ENCODE results near the gene RENBP.

RENBP gene

DNA sequence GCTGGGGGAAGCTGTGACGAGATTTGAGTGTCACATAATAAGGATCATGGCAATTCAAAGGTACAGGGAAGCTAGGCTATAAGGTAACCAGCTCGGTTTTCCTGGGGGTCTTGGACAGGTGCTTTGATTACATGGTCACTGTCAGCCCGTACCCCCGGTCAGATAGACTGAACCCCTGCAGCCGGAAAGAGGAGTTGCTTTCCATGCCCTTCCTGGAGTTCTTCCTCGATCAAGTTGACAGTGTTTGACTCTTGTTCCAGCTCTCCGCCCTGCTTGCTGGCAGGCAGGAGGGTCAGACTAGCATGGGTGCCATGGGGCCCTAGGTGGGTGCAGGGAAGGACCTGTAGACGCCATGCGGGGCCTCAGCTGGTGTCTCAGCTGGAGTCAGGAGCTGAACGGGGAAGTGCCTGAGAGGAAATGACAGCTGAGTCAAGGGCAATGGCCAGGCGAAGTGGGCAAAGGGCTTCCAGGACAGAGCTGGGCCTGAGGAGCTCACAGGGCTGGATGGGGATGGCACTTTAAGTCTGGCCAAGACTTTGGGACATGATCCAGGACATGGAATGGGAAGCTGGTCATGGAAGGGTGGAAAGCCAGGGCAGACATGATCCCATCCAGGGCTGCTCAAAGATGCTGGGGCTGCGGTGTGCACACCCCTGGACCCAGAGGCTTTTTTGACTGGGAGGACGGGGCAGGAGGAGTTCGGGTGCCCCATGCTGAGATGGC, 29.7 kb upstream of the RENBP start:
- Mint-ChIP-seq H3K27ac (peak overlapping the region; percentile 93), H3K4me3 (peak overlapping the region; percentile 97), H3K9me3 (no peaks in the 10 kb centered on the region), H3K4me1 (peaks cover 15% of the 10 kb centered on the region), H3K36me3 (peaks cover 37% of the 10 kb centered on the region)
- no peak for ATAC-seq
- peak in 1 of 2 donors; percentile 52 for DNase-seq (ENCODE audit: low spot score in 2 of 2)

DNA sequence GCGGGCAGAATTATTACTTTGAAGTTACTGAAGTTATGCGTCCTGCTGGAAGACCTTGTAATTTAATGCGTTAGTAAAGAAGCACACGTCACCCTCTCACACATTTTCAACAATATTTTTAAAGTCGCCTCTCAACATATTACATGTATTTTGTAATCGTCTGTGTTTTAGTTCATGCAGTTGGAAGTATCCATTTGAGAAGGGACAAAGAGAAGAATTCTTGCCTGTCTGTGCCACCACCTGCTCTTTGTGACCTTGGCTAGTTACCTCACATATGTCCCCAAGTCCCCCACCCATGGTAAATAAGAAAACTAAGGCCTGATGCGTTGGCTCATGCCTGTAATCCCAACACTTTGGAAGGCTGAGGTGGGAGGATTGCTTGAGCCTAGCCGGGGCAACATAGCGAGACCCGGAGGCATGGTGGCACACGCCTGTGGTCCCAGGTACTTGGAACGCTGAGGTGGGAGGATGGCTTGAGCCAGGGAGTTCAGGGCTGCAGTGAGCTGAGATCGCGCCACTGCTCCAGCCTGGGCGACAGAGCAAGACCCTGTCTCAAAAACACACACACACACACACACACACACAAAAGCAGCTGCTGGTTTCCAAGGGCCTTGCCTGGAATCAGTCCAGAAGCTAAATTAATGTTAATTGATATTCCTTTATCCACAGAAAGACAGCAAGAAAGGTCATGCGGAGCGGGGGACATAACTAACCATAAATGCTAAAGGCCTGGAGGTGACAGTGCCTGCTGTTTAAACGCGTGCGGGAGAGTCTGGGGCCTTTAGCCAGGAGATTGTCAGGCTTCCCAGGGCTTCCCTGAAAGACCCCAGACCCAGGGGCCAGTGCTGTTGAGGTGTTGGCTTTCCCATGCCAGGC, 28.9 kb upstream of the RENBP start:
- peak overlapping the region; percentile 97 for H3K4me3 Mint-ChIP-seq
- peak in 1 of 2 donors; percentile 54 for DNase-seq (ENCODE audit: low spot score in 2 of 2)
- ATAC-seq: no peak
- peak overlapping the region; percentile 93 for H3K27ac Mint-ChIP-seq
- peaks cover 16% of the 10 kb centered on the region for H3K4me1 Mint-ChIP-seq
- H3K9me3 Mint-ChIP-seq: no peaks in the 10 kb centered on the region
- peaks cover 45% of the 10 kb centered on the region for H3K36me3 Mint-ChIP-seq

DNA sequence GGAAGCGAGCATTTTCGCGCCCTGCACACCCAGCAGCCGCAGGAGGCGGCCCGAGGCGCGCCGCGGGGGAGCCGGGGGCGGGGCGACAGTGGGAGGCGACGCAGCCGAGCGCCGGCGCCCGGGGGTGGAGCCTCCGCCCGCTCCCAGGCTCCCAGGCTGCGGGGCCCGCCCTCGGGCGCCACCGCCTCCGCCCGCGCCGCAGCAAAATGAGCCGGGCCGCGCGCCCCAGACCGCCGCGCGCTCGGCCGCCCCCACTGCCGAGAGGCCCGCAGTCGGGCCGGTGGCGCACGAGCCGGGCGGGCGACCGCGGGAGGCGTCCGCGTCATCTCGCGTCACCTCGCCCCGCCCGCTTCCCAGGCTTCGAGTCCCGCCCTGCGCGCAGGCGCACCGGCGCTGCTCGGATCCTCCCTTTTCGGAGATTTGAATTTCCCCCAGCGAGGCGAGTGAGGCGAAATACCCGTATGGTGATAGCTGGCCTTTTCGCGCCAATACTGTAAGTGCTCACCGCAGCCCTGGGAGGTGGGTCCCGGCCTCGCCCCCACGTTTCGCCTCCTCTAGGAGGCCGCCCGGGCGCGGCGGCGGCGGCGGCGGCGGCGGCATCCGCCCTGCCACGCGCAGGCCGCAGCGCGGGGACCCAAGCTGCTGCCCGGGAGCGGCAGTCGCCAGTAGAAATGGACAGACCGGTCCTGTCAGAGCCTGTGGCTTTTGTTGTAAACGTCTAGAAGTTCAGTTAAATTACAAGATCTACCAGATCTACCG, 28.1 kb upstream of the RENBP start, which contains the start of gene TMEM187:
Gene TMEM187 (plus strand): TSS at position 387 of the 759 bp plus-strand sequence. CDS start 9,309 bp downstream, outside the sequence.
- ATAC-seq: peak; percentile 71
- peak within 1 kb of the TSS; percentile 97 for H3K4me3 Mint-ChIP-seq
- H3K4me1 Mint-ChIP-seq: peaks cover 24% of the 10 kb centered on the region
- H3K36me3 Mint-ChIP-seq: peaks cover 53% of the 10 kb centered on the region
- H3K9me3 Mint-ChIP-seq: no peaks in the 10 kb centered on the region
- H3K27ac Mint-ChIP-seq: peak within 1 kb of the TSS; percentile 100
- peak; percentile 71 to 90 for DNase-seq (ENCODE audit: low spot score in 2 of 2)

DNA sequence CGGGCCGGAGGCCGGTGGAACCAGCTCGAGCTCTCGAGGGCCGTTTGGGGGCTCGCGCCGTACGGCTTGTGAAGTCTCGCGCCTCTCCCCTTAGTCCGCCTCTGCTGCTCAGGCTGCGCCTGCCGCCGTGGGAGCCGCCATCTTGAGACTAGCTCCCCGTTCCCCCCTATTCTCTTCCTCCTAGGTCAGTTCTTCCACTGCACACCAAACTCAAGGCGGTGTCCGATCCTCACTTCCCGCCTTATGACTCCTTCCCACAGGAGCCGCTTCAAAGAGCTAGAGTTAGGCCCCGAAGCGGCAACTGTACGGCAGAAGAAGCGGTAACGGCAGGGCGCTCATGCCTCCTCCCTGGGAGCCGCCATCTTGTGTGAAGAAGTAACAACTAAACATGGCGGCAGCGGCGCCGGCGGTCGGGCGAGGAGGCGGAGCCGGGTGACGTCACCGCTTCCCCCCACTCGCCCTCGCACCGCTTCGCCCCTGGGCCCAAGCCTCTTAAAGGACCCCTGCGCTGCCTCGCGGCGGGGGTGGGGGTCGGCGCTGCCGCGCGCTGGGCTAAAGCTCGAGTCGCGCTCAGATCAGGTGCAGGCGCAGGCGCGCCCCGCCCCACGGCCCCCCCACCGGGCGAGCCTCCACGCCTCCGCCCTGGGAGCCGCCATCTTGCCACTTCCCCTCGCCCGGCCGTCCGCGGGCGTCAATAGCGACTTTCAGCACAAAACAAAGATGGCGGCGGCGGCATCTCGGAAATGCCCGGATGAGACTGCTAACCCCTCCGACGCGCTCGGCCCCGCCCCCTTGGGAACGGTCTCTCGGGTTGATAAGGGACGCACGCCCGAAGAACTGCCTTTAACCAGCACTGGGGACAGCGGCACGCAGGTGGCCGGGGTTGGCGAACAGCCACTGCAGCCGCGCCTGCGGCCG, 27.3 kb upstream of the RENBP start, which contains the start of gene HCFC1:
Gene HCFC1 (minus strand): TSS at position 369 of the 918 bp plus-strand sequence. CDS start 978 bp downstream, outside the sequence.
- Mint-ChIP-seq H3K9me3 (no peaks in the 10 kb centered on the region), H3K4me1 (peaks cover 33% of the 10 kb centered on the region), H3K27ac (peak within 1 kb of the TSS; percentile 100), H3K4me3 (peak within 1 kb of the TSS; percentile 97), H3K36me3 (peaks cover 62% of the 10 kb centered on the region)
- ATAC-seq (peak; percentile 58), DNase-seq (ENCODE audit: low spot score in 2 of 2) (peak; percentile 73 to 93)

DNA sequence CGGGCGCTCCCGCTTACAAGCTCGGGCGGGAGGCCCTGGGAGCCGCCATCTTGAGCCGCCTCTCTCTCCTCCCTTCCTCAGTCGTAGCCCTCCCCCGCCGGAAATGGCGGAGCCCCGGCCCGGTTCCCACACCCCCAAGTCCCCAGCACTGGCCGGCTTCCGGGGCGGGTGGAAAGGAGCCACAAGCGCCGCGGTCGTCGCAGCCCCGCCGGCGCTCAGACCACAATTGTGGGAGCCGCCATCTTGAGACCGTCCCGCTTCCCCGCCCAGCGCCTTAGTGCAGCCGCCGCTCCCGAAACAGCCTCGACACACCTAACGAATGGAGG, 26.6 kb upstream of the RENBP start:
- peaks cover 68% of the 10 kb centered on the region for H3K36me3 Mint-ChIP-seq
- DNase-seq (ENCODE audit: low spot score in 2 of 2) (peak; percentile 62 to 89), ATAC-seq (peak; percentile 63)
- peak overlapping the region; percentile 100 for H3K27ac Mint-ChIP-seq
- peaks cover 39% of the 10 kb centered on the region for H3K4me1 Mint-ChIP-seq
- H3K4me3 Mint-ChIP-seq: peak overlapping the region; percentile 97
- H3K9me3 Mint-ChIP-seq: no peaks in the 10 kb centered on the region

DNA sequence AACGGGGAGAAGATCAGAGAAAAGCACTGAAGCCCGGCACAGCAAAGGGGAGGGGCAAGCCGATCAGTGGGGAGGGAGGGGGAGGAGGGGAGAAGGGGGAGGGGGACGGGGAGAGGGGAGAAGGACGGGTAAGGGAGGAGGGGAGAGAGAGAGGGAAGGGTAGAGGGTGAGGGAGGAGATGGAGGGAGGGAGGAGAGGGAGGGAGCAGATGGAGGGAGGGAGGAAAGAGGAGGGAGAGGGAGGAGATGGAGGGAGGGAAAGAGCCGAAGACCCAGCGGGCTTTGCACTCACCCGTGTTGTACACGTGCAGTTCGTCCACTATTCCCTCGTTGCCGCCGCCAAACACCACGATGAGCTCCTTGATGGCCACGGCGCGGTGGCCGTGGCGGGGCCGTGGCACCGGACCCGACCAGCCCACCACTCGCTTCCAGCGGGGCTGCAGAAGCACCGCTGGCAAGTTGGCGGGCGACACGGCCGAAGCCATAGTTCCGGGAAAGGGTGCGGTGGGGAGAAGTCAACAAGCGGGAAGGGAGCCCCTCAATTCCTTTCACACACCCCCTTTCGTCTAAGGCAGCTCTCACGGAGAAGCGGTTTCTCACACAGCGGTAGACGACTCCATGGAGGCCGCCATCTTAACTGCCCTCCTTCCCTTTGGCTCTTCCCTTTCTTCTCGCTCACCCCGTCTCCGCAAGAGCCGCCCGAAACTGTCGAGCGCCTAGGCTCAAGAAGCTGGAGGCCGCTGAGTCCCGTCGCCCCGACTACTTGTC, 26.1 kb upstream of the RENBP start:
- Mint-ChIP-seq H3K27ac (peak overlapping the region; percentile 100), H3K4me1 (peaks cover 40% of the 10 kb centered on the region), H3K4me3 (peak overlapping the region; percentile 97), H3K9me3 (no peaks in the 10 kb centered on the region), H3K36me3 (peaks cover 72% of the 10 kb centered on the region)
- no peak for DNase-seq (ENCODE audit: low spot score in 2 of 2)
- ATAC-seq: peak; percentile 1

DNA sequence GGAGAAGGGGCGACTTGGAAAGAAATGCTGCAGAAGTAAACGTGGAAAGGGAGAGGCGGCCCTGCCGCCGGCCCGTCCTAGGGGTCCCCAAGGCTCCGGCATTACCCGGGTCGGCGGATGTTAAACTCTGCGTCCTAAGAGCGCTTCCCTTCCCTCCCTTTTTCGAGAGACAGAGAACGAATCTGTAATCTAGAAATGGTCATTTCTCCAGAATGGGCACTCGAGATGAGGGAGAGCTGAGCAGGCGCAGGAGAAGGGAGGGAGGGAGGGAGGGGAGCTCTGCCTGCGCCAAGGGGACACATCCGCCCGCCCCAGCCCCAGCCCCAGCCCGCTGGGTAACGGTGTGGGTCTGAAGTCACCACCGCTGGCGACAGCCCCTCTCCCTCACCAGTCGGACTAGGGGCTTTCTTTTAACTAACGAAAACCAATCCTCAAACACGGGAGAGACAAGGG, 25.5 kb upstream of the RENBP start:
- H3K4me3 Mint-ChIP-seq: peak overlapping the region; percentile 97
- DNase-seq (ENCODE audit: low spot score in 2 of 2) (no peak), ATAC-seq (no peak)
- H3K9me3 Mint-ChIP-seq: no peaks in the 10 kb centered on the region
- peaks cover 45% of the 10 kb centered on the region for H3K4me1 Mint-ChIP-seq
- peaks cover 78% of the 10 kb centered on the region for H3K36me3 Mint-ChIP-seq
- peak overlapping the region; percentile 89 for H3K27ac Mint-ChIP-seq

DNA sequence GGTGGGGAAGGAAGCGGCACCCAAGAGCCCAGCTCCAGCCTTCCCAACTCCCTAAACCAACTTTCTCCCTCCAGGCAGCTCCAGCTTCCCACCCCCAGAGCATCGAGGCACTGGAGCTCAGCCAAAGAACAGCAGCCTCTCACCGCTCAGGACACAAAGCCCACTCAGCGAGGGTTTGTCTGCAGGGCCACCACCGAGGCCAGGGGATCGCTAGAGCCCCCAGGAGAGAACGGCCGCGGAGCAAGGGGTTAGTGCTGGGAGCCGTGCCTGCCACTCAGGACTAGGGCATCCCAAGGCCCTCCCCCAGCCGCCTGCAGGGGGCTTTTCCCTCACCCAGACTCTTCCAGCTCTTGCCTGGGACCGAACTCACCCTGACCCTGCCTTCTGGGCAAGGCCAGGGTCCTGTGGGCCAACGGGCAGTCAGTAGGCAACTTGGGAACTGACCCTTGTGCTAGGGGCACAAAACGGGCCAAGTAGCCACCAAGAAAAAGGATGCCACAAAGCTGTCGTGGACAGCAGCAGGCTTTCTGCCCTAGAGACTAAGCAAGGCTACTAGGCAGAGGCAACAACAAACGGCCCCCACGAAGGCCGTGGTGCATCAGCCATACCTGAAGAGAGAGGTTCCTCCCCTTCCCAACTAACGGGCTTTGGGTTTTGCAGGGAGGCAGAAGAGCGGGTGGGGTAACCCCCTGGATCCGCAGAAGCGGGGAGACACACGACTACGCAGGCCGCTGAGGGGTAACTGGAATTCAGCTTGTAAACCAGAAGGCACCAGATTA, 24.9 kb upstream of the RENBP start:
- Mint-ChIP-seq H3K4me1 (peaks cover 39% of the 10 kb centered on the region), H3K27ac (peak overlapping the region; percentile 89), H3K4me3 (peak overlapping the region; percentile 97), H3K36me3 (peaks cover 84% of the 10 kb centered on the region), H3K9me3 (no peaks in the 10 kb centered on the region)
- ATAC-seq: no peak
- DNase-seq (ENCODE audit: low spot score in 2 of 2): no peak

DNA sequence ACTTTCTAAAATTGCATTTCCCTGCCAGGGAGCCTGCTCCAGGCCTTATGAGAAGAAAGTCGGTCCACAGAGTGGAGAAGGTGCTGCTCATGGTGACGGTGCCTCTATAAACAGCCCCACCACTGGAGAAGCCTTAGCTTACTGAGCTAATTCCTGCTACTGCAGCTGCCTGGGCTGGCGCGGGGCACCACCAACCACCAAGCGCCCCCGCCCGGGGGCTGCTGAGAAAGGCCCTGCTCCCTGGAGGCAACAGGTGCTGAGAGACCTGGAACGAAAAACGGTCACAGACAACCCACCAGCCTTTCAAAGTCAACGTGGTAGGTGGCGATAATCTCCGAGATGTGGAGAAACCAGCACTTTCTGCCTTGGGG, 24.3 kb upstream of the RENBP start:
- H3K36me3 Mint-ChIP-seq: peaks cover 90% of the 10 kb centered on the region
- H3K27ac Mint-ChIP-seq: peak overlapping the region; percentile 89
- H3K4me3 Mint-ChIP-seq: peak overlapping the region; percentile 97
- no peak for DNase-seq (ENCODE audit: low spot score in 2 of 2)
- H3K9me3 Mint-ChIP-seq: no peaks in the 10 kb centered on the region
- peaks cover 34% of the 10 kb centered on the region for H3K4me1 Mint-ChIP-seq
- ATAC-seq: no peak

DNA sequence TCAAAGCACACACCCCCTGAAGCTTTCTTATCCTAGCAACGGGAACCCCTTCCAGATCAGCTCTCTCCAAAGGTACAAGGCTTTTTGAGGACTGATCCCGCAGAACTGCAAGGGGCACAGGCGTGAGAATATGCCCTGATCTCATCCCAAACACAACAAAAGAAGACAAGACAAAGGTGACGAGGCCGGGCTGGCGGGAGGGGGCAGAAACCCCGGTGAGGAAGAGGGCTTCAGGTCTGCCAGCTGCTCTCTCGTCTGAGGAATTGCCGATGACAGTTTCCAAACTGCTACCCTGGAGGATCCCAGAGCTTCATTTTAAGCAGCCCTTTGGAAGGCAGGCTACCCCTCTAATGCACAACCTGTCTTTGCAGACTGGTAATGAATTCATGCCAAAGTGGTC, 23.8 kb upstream of the RENBP start:
- ATAC-seq (no peak), DNase-seq (ENCODE audit: low spot score in 2 of 2) (no peak)
- Mint-ChIP-seq H3K9me3 (no peaks in the 10 kb centered on the region), H3K36me3 (peaks cover 92% of the 10 kb centered on the region), H3K4me3 (peak overlapping the region; percentile 97), H3K4me1 (peaks cover 34% of the 10 kb centered on the region), H3K27ac (peak overlapping the region; percentile 97)

DNA sequence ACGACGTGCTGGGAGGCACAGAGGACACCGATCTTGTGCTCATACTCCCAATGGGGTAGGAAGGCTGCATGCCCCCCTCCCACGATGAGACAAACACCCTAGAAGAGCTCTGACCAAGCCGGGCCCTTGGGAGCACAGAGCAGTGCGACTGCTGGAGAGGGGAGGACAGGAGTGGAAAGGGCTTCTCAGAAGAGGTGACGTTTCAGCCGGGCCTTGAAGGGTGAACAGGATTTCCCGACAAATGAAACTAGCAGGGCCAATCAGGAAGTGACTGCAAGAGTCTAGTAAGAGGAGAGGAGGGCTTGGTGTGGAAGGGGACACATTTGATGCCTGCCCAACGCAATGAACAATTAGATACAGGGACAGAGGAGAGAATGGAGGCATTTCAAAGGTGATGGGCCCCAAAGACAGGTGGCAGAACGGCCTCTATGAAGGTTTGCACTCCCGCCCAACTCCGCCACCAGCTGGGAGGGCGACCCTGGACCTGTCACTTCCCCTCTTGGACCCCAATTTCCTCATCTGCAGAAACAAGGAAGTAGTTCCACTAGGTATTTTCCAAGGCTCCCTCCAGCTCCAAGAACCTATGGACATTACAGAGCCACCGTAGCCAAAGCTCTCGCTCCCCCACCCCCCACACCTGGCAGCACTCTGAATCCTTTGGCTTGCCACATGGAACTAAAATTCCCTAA, 23.2 kb upstream of the RENBP start:
- DNase-seq (ENCODE audit: low spot score in 2 of 2) (no peak), ATAC-seq (peak; percentile 2)
- H3K9me3 Mint-ChIP-seq: no peaks in the 10 kb centered on the region
- peak overlapping the region; percentile 97 for H3K4me3 Mint-ChIP-seq
- peaks cover 34% of the 10 kb centered on the region for H3K4me1 Mint-ChIP-seq
- H3K27ac Mint-ChIP-seq: peak overlapping the region; percentile 97
- peaks cover 95% of the 10 kb centered on the region for H3K36me3 Mint-ChIP-seq

DNA sequence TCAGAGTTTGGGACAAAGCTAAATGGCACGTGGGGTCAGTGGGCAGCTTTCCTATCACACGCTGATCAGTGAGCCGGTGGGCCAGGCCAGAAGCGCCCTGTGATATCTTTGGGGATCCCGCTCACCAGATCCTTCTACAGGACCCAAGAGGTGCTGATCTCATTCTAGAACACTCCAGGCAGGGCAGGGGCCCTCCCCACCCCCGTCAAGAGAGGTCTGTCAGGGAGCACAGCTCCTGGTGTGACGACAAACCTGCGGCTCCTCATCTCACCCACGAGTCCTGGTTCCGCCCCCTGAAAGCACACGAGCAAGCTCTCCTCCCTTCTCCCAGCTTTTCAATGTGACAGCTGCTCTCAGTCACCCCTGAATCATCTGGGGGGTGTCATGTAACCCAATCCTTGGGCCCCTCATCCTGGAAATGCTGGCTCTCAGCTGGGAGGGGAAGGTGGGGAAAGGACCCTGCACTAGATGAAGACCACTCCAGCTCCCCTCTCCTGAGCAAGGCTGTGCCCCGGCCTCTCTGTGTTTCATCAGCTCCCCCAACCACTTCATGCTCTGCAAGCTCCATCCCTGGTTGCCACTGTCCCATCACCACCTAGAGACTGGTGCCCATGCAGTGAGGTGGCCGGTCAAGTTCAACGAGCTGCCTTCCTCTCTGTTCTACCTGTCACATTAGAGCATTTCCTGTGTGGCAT, 22.5 kb upstream of the RENBP start:
- H3K9me3 Mint-ChIP-seq: no peaks in the 10 kb centered on the region
- peak overlapping the region; percentile 97 for H3K27ac Mint-ChIP-seq
- peak overlapping the region; percentile 97 for H3K4me3 Mint-ChIP-seq
- peaks cover 34% of the 10 kb centered on the region for H3K4me1 Mint-ChIP-seq
- no peak for DNase-seq (ENCODE audit: low spot score in 2 of 2)
- H3K36me3 Mint-ChIP-seq: peaks cover 99% of the 10 kb centered on the region
- ATAC-seq: peak; percentile 59
